Measurements from ENCODE around the gene OLA1.
A peak's percentile ranks its signal among the peaks of the same experiment; 100 is the strongest.
"Not testable (repeated sequence)": the region's sequence is repeated elsewhere in the genome, so short reads cannot be mapped to it uniquely, and the experiment has no call there.

OLA1 gene

GRCh38 chr2:174248187-174248997 lies at the start of gene OLA1:
OLA1 (minus strand) TSS chr2:174248532; CDS start chr2:174246815, 1,717 bp downstream.
- peak; percentile 97 for DNase-seq (ENCODE audit: low spot score)

- no peak for DNase-seq (ENCODE audit: low spot score)
Observed at GRCh38 chr2:174292908-174293307, 44.6 kb upstream of the OLA1 start.

- no peak for DNase-seq (ENCODE audit: low spot score)
Observed at GRCh38 chr2:174286172-174286571, 37.8 kb upstream of the OLA1 start.

- no peak for DNase-seq (ENCODE audit: low spot score)
Observed at GRCh38 chr2:174282441-174282840, 34.1 kb upstream of the OLA1 start.

- no peak for DNase-seq (ENCODE audit: low spot score)
Observed at GRCh38 chr2:174281736-174282135, 33.4 kb upstream of the OLA1 start.

- no peak for DNase-seq (ENCODE audit: low spot score)
Observed at GRCh38 chr2:174280596-174280995, 32.3 kb upstream of the OLA1 start.

- not testable (repeated sequence) for DNase-seq (ENCODE audit: low spot score)
Observed at GRCh38 chr2:174270263-174270662, 21.9 kb upstream of the OLA1 start.

- DNase-seq (ENCODE audit: low spot score) = no peak
Observed at GRCh38 chr2:174266288-174266687, 18.0 kb upstream of the OLA1 start.

GRCh38 chr2:174263997-174264396 lies 15.7 kb upstream of the OLA1 start:
- no peak for DNase-seq (ENCODE audit: low spot score)

GRCh38 chr2:174259981-174260380 lies 11.6 kb upstream of the OLA1 start:
- no peak for DNase-seq (ENCODE audit: low spot score)

GRCh38 chr2:174254267-174254666 lies 5.9 kb upstream of the OLA1 start:
- no peak for DNase-seq (ENCODE audit: low spot score)

GRCh38 chr2:174248998-174249592 lies 763 bp upstream of the OLA1 start:
- DNase-seq (ENCODE audit: low spot score) = no peak

GRCh38 chr2:174247474-174248186 lies 702 bp downstream of the OLA1 start:
- DNase-seq (ENCODE audit: low spot score) = no peak

GRCh38 chr2:174246944-174247381 lies 1.4 kb downstream of the OLA1 start:
- no peak for DNase-seq (ENCODE audit: low spot score)

- not testable (repeated sequence) for DNase-seq (ENCODE audit: low spot score)
Observed at GRCh38 chr2:174245628-174246027, 2.7 kb downstream of the OLA1 start.

GRCh38 chr2:174245065-174245464 lies 3.3 kb downstream of the OLA1 start:
- no peak for DNase-seq (ENCODE audit: low spot score)

- no peak for DNase-seq (ENCODE audit: low spot score)
Observed at GRCh38 chr2:174243812-174244211, 4.5 kb downstream of the OLA1 start.

- no peak for DNase-seq (ENCODE audit: low spot score)
Observed at GRCh38 chr2:174240097-174240496, 8.2 kb downstream of the OLA1 start.

- DNase-seq (ENCODE audit: low spot score) = no peak
Observed at GRCh38 chr2:174236429-174236828, 11.9 kb downstream of the OLA1 start.

GRCh38 chr2:174235680-174236079 lies 12.7 kb downstream of the OLA1 start:
- no peak for DNase-seq (ENCODE audit: low spot score)

- no peak for DNase-seq (ENCODE audit: low spot score)
Observed at GRCh38 chr2:174233771-174234275, 14.5 kb downstream of the OLA1 start.

GRCh38 chr2:174227748-174228147 lies 20.6 kb downstream of the OLA1 start:
- no peak for DNase-seq (ENCODE audit: low spot score)

Data from left forelimb (tissue), 1 donor.